GM18861 (cell line): ENCODE data around the gene GBF1.
"Not testable (repeated sequence)": the region's sequence is repeated elsewhere in the genome, so short reads cannot be mapped to it uniquely, and the experiment has no call there.

Experiments
- ATAC-seq: cut with Tn5 transposase; IDR thresholded peaks from one replicate; pipeline ENCODE4 v1.9.1; 2021; ENCODE audit not compliant: unreplicated experiment

The GBF1 gene

GRCh38 chr10:102301332-102301731, 56.0 kb downstream of the GBF1 start:
- ATAC-seq = not testable (repeated sequence)

- ATAC-seq = no peak
Observed at GRCh38 chr10:102302611-102303010, 57.3 kb downstream of the GBF1 start.

- no peak for ATAC-seq
Observed at GRCh38 chr10:102306006-102306405, 60.7 kb downstream of the GBF1 start.

- ATAC-seq = no peak
Observed at GRCh38 chr10:102306710-102307109, 61.4 kb downstream of the GBF1 start.

- not testable (repeated sequence) for ATAC-seq
Observed at GRCh38 chr10:102308318-102308717, 63.0 kb downstream of the GBF1 start.

- no peak for ATAC-seq
Observed at GRCh38 chr10:102309236-102309635, 63.9 kb downstream of the GBF1 start.

GRCh38 chr10:102309916-102310315, 64.6 kb downstream of the GBF1 start:
- no peak for ATAC-seq

- ATAC-seq = no peak
Observed at GRCh38 chr10:102310361-102311024, 65.2 kb downstream of the GBF1 start.

- ATAC-seq = no peak
Observed at GRCh38 chr10:102311025-102311420, 65.7 kb downstream of the GBF1 start.

- no peak for ATAC-seq
Observed at GRCh38 chr10:102312683-102313082, 67.4 kb downstream of the GBF1 start.

- no peak for ATAC-seq
Observed at GRCh38 chr10:102313221-102313896, 68.0 kb downstream of the GBF1 start.

GRCh38 chr10:102314801-102315200, 69.5 kb downstream of the GBF1 start:
- ATAC-seq = no peak

GRCh38 chr10:102316421-102316820, 71.1 kb downstream of the GBF1 start:
- no peak for ATAC-seq

GRCh38 chr10:102322914-102323313, 77.6 kb downstream of the GBF1 start:
- ATAC-seq = no peak

- ATAC-seq = no peak
Observed at GRCh38 chr10:102324061-102324460, 78.7 kb downstream of the GBF1 start.

GRCh38 chr10:102326031-102326430, 80.7 kb downstream of the GBF1 start:
- ATAC-seq = no peak

- no peak for ATAC-seq
Observed at GRCh38 chr10:102327002-102327401, 81.7 kb downstream of the GBF1 start.

GRCh38 chr10:102327641-102328040, 82.3 kb downstream of the GBF1 start:
- no peak for ATAC-seq

GRCh38 chr10:102332772-102333171, 87.4 kb downstream of the GBF1 start:
- ATAC-seq = no peak

- no peak for ATAC-seq
Observed at GRCh38 chr10:102334101-102334500, 88.8 kb downstream of the GBF1 start.

- ATAC-seq = no peak
Observed at GRCh38 chr10:102335184-102335583, 89.9 kb downstream of the GBF1 start.

- no peak for ATAC-seq
Observed at GRCh38 chr10:102341038-102341688, 95.8 kb downstream of the GBF1 start.
